ENCODE measurements around the gene FBN2.

DNA sequence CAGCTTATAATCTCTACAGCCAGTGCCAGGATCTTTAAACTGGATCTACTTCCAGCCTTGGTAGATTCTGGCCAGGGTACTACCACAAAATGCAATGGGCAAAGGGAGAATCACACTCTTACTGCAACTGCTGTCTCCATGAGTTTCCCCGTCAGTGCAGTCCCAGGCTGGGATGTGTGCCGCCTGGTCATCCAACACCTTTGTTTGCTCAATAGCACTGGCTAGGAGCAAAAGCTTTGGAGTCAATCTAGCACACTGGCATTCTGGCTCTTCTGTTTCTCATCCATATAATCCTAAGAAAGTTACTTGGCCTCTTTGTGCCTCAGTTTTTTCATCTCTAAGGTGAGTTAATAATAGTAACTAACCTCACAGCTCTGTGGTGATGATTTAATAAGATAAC lies 96.9 kb downstream of the FBN2 start:
- TF ChIP-seq, protein P1, sequence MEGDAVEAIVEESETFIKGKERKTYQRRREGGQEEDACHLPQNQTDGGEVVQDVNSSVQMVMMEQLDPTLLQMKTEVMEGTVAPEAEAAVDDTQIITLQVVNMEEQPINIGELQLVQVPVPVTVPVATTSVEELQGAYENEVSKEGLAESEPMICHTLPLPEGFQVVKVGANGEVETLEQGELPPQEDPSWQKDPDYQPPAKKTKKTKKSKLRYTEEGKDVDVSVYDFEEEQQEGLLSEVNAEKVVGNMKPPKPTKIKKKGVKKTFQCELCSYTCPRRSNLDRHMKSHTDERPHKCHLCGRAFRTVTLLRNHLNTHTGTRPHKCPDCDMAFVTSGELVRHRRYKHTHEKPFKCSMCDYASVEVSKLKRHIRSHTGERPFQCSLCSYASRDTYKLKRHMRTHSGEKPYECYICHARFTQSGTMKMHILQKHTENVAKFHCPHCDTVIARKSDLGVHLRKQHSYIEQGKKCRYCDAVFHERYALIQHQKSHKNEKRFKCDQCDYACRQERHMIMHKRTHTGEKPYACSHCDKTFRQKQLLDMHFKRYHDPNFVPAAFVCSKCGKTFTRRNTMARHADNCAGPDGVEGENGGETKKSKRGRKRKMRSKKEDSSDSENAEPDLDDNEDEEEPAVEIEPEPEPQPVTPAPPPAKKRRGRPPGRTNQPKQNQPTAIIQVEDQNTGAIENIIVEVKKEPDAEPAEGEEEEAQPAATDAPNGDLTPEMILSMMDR (conservative IDR thresholded peaks at IDR 0.05 in 1 of 2, IDR thresholded peaks at IDR 0.05 in 1 of 2; ENCODE audit: low read depth in 1 of 2, low read length in 2 of 2) = no peak
- no peak for TF ChIP-seq EZH2 (IDR thresholded peaks at IDR 0.05; ENCODE audit: low read length, missing control alignments)

Data from fibroblast of lung (primary cell).